HG03159 (cell line): Measurements from ENCODE around the gene NUMA1.

Experiments
- ATAC-seq: cut with Tn5 transposase; IDR thresholded peaks from one replicate; pipeline ENCODE4 v1.9.1; 2021; ENCODE audit warnings: mild to moderate bottlenecking, moderate library complexity; ENCODE audit not compliant: unreplicated experiment

NUMA1 gene

GRCh38 chr11:72024069-72024754 is 56.1 kb downstream of the NUMA1 start:
- ATAC-seq, result no peak

- ATAC-seq, result no peak
These were observed 57.0 kb downstream of the NUMA1 start for GRCh38 chr11:72023335-72023734.

GRCh38 chr11:72018171-72018570 is 62.2 kb downstream of the NUMA1 start:
- no peak for ATAC-seq

GRCh38 chr11:72015511-72016061 is 64.8 kb downstream of the NUMA1 start:
- ATAC-seq, result no peak

- no peak for ATAC-seq
These were observed 65.5 kb downstream of the NUMA1 start for GRCh38 chr11:72014761-72015320.

GRCh38 chr11:72013765-72014711 is 66.3 kb downstream of the NUMA1 start:
- ATAC-seq, result no peak

- no peak for ATAC-seq
These were observed 67.2 kb downstream of the NUMA1 start for GRCh38 chr11:72012897-72013721.

GRCh38 chr11:72012091-72012630 is 68.2 kb downstream of the NUMA1 start:
- ATAC-seq, result no peak

- ATAC-seq, result no peak
These were observed 69.7 kb downstream of the NUMA1 start for GRCh38 chr11:72010529-72011233.

GRCh38 chr11:72009156-72009555 is 71.2 kb downstream of the NUMA1 start:
- ATAC-seq, result no peak

GRCh38 chr11:72008728-72009127 is 71.6 kb downstream of the NUMA1 start:
- ATAC-seq, result no peak

GRCh38 chr11:72007587-72007986 is 72.8 kb downstream of the NUMA1 start:
- ATAC-seq, result no peak

- no peak for ATAC-seq
These were observed 73.3 kb downstream of the NUMA1 start for GRCh38 chr11:72007089-72007476.

GRCh38 chr11:72006309-72007088 is 73.8 kb downstream of the NUMA1 start:
- no peak for ATAC-seq

GRCh38 chr11:72005347-72006260 is 74.7 kb downstream of the NUMA1 start:
- ATAC-seq, result no peak

- no peak for ATAC-seq
These were observed 75.6 kb downstream of the NUMA1 start for GRCh38 chr11:72004515-72005346.

GRCh38 chr11:72003776-72004171 is 76.6 kb downstream of the NUMA1 start:
- ATAC-seq, result no peak
